ENCODE results near the gene ATP5ME.
"Not testable (repeated sequence)": the region's sequence is repeated elsewhere in the genome, so short reads cannot be mapped to it uniquely, and the experiment has no call there.

DNA sequence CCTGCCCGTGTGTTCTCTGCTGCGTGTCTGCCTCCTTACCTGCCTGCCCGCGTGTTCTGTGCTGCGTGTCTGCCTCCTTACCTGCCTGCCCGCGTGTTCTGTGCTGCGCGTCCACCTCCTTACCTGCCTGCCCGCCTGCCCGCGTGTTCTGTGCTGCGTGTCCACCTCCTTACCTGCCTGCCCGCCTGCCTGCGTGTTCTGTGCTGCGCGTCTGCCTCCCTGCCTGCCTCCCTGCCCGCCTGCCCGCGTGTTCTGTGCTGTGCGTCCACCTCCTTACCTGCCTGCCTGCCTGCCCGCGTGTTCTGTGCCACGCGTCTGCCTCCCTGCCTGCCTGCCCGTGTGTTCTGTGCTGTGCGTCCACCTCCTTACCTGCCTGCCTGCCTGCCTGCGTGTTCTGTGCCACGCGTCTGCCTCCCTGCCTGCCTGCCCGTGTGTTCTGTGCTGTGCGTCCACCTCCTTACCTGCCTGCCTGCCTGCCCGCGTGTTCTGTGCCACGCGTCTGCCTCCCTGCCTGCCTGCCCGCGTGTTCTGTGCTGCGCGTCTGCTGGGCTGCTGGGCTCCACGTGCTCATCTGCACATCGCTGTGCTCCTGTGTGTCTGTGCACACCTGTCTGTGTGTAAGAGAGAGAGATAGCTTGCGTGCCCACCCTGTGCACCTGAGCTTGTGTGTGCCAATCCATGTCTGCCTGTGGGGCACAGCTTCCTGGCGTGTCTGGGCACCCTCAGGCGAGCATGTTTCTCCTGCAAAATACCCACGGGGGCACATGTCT is 38.8 kb downstream of the ATP5ME start:
- TF ChIP-seq, protein P1, sequence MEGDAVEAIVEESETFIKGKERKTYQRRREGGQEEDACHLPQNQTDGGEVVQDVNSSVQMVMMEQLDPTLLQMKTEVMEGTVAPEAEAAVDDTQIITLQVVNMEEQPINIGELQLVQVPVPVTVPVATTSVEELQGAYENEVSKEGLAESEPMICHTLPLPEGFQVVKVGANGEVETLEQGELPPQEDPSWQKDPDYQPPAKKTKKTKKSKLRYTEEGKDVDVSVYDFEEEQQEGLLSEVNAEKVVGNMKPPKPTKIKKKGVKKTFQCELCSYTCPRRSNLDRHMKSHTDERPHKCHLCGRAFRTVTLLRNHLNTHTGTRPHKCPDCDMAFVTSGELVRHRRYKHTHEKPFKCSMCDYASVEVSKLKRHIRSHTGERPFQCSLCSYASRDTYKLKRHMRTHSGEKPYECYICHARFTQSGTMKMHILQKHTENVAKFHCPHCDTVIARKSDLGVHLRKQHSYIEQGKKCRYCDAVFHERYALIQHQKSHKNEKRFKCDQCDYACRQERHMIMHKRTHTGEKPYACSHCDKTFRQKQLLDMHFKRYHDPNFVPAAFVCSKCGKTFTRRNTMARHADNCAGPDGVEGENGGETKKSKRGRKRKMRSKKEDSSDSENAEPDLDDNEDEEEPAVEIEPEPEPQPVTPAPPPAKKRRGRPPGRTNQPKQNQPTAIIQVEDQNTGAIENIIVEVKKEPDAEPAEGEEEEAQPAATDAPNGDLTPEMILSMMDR (IDR thresholded peaks at IDR 0.05) = not testable (repeated sequence)
- TF ChIP-seq POLR2A (IDR thresholded peaks at IDR 0.05) = not testable (repeated sequence)
